Measurements from ENCODE around the gene MAX. TPM values are rescaled to one million over a fixed set of nuclear protein-coding genes. Genes with fewer than 3 reads are reported as not detected.

Gene MAX
- total RNA-seq, 1 experiment from 2014 or later = 41.4 TPM

GRCh38 chr14:65150898-65151608, 48.7 kb upstream of the MAX start:
- no peak overlapping the region for H3K27ac ChIP-seq (ENCODE audit: low read length)
- no peaks in the 10 kb centered on the region for H3K36me3 ChIP-seq (ENCODE audit: control insufficient read depth, insufficient read depth, low read length)
- ChIA-PET CTCF (no interaction called here), POLR2A (no interaction called here)
- in situ Hi-C loops (cut with HindIII; ENCODE audit: low pct_unique_long_range_greater_than_20kb, low sequenced_read_pairs) = no loop called here
- H3K4me3 ChIP-seq (ENCODE audit: low read depth in 2 of 2, low read length in 2 of 2) = no peak overlapping the region
- no peak for ATAC-seq
- 0 out of 2 replicates have a peak, but pooled peaks cover 2% of the 10 kb centered on the region for H3K27me3 ChIP-seq (ENCODE audit: control insufficient read depth, insufficient read depth, low read length)
- TF ChIP-seq SIN3A (IDR thresholded peaks at IDR 0.05; ENCODE audit: borderline replicate concordance, insufficient read depth, low read depth, low read length) = no peak
- no TSS peak for BruUV-seq (replicated peaks)
- H3K4me1 ChIP-seq (ENCODE audit: control insufficient read depth, insufficient read depth, low read length) = no peaks in the 10 kb centered on the region
- DNase-seq (ENCODE audit: low read depth, low spot score) = no peak
- intact Hi-C loops (cut with micrococcal nuclease; ENCODE audit: unreplicated experiment) = no loop called here
- no peaks in the 10 kb centered on the region for H3K9me3 ChIP-seq (ENCODE audit: control insufficient read depth, insufficient read depth, low read depth, low read length)

GRCh38 chr14:65149116-65149515, 46.8 kb upstream of the MAX start:
- ChIA-PET CTCF (no interaction called here), POLR2A (no interaction called here)
- no peak for TF ChIP-seq CTCF (IDR thresholded peaks at IDR 0.05)
- no peak for TF ChIP-seq POLR2AphosphoS5 (IDR thresholded peaks at IDR 0.05; ENCODE audit: low read depth, low read length)
- no peak for TF ChIP-seq REST (IDR thresholded peaks at IDR 0.05; ENCODE audit: insufficient read depth in 1 of 2, low read depth in 2 of 2, low read length in 1 of 2)
- no peak for TF ChIP-seq SIN3A (IDR thresholded peaks at IDR 0.05; ENCODE audit: borderline replicate concordance, insufficient read depth, low read depth, low read length)
- no peak for TF ChIP-seq TCF7L2 (IDR thresholded peaks at IDR 0.05; ENCODE audit: low read depth, low read length)
- no peak for DNase-seq (ENCODE audit: low read depth, low spot score)
- H3K4me1 ChIP-seq (ENCODE audit: control insufficient read depth, insufficient read depth, low read length) = no peaks in the 10 kb centered on the region
- H3K27ac ChIP-seq (ENCODE audit: low read length) = no peak overlapping the region
- BruUV-seq (replicated peaks) = no TSS peak
- ATAC-seq = no peak
- no peak overlapping the region for H3K4me3 ChIP-seq (ENCODE audit: low read depth in 2 of 2, low read length in 2 of 2)
- H3K9me3 ChIP-seq (ENCODE audit: control insufficient read depth, insufficient read depth, low read depth, low read length) = no peaks in the 10 kb centered on the region
- 0 out of 2 replicates have a peak, but pooled peaks cover 2% of the 10 kb centered on the region for H3K27me3 ChIP-seq (ENCODE audit: control insufficient read depth, insufficient read depth, low read length)
- no peaks in the 10 kb centered on the region for H3K36me3 ChIP-seq (ENCODE audit: control insufficient read depth, insufficient read depth, low read length)
- intact Hi-C loops (cut with micrococcal nuclease; ENCODE audit: unreplicated experiment) (no loop called here), in situ Hi-C loops (cut with HindIII; ENCODE audit: low pct_unique_long_range_greater_than_20kb, low sequenced_read_pairs) (no loop called here)

GRCh38 chr14:65144170-65144569, 41.9 kb upstream of the MAX start:
- DNase-seq (ENCODE audit: low read depth, low spot score) (no peak), ATAC-seq (no peak)
- no TSS peak for BruUV-seq (replicated peaks)
- TF ChIP-seq REST (IDR thresholded peaks at IDR 0.05; ENCODE audit: insufficient read depth in 1 of 2, low read depth in 2 of 2, low read length in 1 of 2) (no peak), TCF7L2 (IDR thresholded peaks at IDR 0.05; ENCODE audit: low read depth, low read length) (no peak), POLR2AphosphoS5 (IDR thresholded peaks at IDR 0.05; ENCODE audit: low read depth, low read length) (no peak), SIN3A (IDR thresholded peaks at IDR 0.05; ENCODE audit: borderline replicate concordance, insufficient read depth, low read depth, low read length) (no peak), CTCF (IDR thresholded peaks at IDR 0.05) (no peak)
- H3K27me3 ChIP-seq (ENCODE audit: control insufficient read depth, insufficient read depth, low read length) = no peaks in the 10 kb centered on the region
- POLR2A ChIA-PET = interaction anchor here (0.7 kb wide), 1 partner anchor 45 kb away, joined by 4 read pairs; no protein-coding TSS in a partner anchor
- CTCF ChIA-PET = no interaction called here
- H3K9me3 ChIP-seq (ENCODE audit: control insufficient read depth, insufficient read depth, low read depth, low read length) = no peaks in the 10 kb centered on the region
- in situ Hi-C loops (cut with HindIII; ENCODE audit: low pct_unique_long_range_greater_than_20kb, low sequenced_read_pairs) (no loop called here), intact Hi-C loops (cut with micrococcal nuclease; ENCODE audit: unreplicated experiment) (no loop called here)
- no peaks in the 10 kb centered on the region for H3K36me3 ChIP-seq (ENCODE audit: control insufficient read depth, insufficient read depth, low read length)
- no peak overlapping the region for H3K27ac ChIP-seq (ENCODE audit: low read length)
- H3K4me3 ChIP-seq (ENCODE audit: low read depth in 2 of 2, low read length in 2 of 2) = no peak overlapping the region
- no peaks in the 10 kb centered on the region for H3K4me1 ChIP-seq (ENCODE audit: control insufficient read depth, insufficient read depth, low read length)
